Epithelial cell of esophagus (primary cell): ENCODE results near the gene SCN2A.

Source experiments
- DNase-seq: peaks from one replicate; pipeline ENCODE4 v3.0.0; 2010; ENCODE audit warnings: low read depth
- H3K4me3 ChIP-seq: 2 replicates; pipeline ENCODE4 v1.5.1; 2011; ENCODE audit warnings: mild to moderate bottlenecking, low read length, control low read depth
- TF ChIP-seq, protein P1 (sequence below): IDR thresholded peaks from 2 replicates; pipeline ENCODE4 v1.5.1; 2011; ENCODE audit warnings: low read depth, mild to moderate bottlenecking, low read length, control low read depth, inconsistent platforms; ENCODE audit not compliant: insufficient read depth; ENCODE audit errors: missing control alignments

Gene SCN2A

DNA sequence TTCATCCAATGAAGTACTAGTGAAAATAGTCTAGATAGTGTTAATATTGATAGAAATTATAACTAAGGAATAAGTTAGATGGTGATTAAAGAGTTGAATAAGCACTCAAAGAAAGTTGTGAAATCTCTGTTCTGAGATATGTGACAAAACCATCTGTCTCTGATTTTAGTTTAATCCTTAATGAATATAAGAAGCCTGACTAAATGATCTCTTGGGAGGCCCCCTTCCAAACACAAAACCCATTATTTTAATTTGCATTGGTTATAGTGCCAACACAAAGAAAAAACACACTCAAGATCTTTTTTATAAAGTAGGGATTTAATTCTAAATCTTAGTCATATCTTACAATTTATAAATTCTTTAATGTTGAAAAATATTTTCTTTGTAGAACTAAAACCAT, 34.0 kb downstream of the SCN2A start:
- TF ChIP-seq, protein P1, sequence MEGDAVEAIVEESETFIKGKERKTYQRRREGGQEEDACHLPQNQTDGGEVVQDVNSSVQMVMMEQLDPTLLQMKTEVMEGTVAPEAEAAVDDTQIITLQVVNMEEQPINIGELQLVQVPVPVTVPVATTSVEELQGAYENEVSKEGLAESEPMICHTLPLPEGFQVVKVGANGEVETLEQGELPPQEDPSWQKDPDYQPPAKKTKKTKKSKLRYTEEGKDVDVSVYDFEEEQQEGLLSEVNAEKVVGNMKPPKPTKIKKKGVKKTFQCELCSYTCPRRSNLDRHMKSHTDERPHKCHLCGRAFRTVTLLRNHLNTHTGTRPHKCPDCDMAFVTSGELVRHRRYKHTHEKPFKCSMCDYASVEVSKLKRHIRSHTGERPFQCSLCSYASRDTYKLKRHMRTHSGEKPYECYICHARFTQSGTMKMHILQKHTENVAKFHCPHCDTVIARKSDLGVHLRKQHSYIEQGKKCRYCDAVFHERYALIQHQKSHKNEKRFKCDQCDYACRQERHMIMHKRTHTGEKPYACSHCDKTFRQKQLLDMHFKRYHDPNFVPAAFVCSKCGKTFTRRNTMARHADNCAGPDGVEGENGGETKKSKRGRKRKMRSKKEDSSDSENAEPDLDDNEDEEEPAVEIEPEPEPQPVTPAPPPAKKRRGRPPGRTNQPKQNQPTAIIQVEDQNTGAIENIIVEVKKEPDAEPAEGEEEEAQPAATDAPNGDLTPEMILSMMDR = no peak

DNA sequence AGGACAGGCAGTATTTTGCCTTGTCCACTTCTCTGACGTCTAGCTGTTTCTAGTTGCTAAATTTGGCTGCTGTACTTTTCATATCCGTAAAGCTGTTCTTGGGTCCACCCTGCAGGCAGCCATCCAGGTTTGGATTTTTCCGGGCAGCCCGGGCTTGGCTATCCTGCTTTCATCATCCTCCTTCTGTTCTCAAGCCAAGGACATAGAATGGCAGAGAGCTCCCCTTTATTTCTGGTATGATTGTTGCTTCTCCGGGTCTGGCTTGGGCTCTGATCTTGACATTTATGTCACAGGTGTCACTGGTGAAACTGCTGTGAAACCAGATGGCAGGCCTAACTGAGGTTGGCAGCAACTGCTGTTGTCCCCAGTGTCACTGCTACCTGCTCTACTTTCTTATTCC, 35.5 kb downstream of the SCN2A start:
- no peak for DNase-seq
- no peak overlapping the region for H3K4me3 ChIP-seq
- TF ChIP-seq, protein P1 = no peak

More for the DNA sequence above, 34.0 kb downstream of the SCN2A start:
- no peak for DNase-seq
- no peak overlapping the region for H3K4me3 ChIP-seq

DNA sequence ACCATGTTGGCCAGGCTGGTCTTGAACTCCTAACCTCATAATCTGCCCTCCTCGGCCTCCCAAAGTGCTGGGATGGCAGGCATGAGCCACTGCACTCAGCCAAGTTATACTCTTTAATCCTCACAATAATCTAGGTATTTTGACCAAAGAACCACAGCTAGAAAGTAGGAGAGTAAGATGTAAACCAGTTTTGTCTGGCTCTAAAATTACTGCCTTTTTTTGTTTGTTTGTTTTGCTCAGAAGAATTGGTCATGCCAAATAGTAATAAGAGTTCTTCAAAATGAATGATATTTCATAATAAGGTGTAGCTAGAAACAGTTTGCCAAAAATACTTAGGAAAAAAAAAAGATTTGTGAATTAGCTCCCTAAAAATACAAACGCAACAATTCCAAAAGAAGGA, 36.7 kb downstream of the SCN2A start:
- DNase-seq = no peak
- no peak overlapping the region for H3K4me3 ChIP-seq
- TF ChIP-seq, protein P1 = no peak

DNA sequence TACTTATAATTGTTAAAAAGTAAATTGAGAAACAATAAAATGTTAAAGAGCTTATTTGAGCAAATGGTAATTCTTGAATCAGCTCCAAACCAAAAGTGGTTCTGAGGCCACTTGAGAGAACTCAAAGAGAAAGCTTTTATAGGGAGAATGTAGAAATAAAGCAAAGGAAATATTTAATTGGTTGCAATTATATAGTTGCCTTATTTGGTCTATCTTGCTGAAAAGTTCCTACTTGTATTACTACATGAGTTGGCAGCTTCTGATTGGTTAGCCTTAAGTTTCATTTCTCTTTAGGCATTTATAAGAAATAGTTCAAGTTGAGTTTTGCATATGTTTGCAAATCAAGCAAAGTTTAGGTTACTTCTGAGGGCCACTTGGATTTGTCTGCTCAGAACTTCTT, 38.1 kb downstream of the SCN2A start:
- no peak overlapping the region for H3K4me3 ChIP-seq
- DNase-seq = no peak
- TF ChIP-seq, protein P1 = no peak

DNA sequence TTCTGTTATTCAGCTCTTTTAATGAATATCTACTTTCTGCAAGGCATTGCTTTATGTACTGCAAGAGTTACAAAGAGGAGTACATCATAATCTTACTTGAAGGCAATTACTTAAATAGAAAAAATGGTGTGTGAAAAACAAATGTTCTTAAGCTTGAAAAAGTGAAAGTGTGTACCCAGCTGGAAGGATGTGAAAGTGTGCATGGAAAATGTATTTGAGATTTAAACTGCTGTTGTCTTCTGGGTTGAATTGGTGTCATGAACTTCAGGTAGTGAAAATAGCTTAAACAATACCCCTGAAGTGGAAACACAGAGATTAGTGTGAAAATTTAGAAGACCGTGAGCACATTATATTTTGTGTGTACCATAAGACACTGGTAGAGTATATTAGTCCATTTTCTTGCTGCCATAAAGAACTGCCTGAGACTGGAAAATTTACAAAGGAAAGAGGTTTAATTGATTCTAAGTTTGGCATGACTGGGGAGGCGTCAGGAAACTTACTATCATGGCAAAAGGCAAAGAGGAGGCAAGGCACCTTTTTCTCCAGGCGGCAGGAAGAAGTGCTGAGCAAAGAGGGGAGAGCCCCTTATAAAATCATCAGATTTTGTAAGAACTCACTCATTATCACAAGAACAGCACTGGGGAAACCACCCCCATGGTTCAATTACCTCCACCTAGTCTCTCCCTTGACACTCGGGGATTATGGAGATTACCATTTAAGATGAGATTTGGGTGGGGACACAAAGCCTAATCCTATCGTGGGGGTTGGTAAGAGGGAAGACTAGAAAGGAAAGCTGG, 38.8 kb downstream of the SCN2A start:
- no peak overlapping the region for H3K4me3 ChIP-seq
- no peak for DNase-seq
- TF ChIP-seq, protein P1 = no peak

DNA sequence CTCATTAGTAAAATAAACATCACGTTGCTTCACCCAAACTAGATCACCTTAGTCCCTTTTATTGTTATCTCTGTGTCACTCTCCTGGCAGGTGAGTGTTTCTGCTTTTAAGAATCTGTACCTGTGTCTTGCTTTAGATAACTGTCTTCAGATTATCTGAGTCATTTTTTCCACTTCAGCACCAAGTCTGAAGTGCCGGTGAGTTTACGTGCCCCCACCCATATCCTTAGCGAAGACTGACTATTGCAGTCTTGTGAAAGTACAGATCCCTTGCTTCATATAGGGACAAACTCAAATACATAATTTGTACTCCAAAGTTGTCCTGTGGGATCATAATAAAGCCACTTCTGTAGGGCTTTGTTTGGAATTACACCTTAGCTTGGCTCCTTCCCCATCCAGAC, 41.1 kb downstream of the SCN2A start:
- peak; percentile 13 for DNase-seq
- no peak overlapping the region for H3K4me3 ChIP-seq
- TF ChIP-seq, protein P1 = no peak

DNA sequence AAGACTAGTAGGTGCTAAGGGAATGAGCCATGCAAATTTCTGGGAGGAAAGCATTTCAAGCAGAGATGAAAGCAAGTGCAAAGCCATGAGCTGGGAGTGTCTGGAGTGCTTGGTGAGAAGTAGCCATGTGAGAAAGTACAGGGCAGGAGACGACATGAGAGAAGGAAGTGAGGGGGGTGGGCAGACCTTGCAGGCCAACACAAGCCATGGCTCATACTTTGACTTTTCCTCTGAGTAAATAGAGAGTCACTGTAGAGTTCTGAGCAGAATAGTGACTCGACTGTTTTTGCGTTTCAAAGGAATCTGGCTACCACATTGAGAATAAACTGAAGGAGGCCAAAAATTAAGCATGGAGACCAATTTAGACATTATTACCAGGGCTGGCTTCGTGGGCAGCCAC, 42.2 kb downstream of the SCN2A start:
- H3K4me3 ChIP-seq = no peak overlapping the region
- TF ChIP-seq, protein P1 = no peak
- peak; percentile 68 for DNase-seq
